ENCODE data around the gene C1QTNF4.
"Not testable (repeated sequence)": the region's sequence is repeated elsewhere in the genome, so short reads cannot be mapped to it uniquely, and the experiment has no call there.

Gene C1QTNF4

DNA sequence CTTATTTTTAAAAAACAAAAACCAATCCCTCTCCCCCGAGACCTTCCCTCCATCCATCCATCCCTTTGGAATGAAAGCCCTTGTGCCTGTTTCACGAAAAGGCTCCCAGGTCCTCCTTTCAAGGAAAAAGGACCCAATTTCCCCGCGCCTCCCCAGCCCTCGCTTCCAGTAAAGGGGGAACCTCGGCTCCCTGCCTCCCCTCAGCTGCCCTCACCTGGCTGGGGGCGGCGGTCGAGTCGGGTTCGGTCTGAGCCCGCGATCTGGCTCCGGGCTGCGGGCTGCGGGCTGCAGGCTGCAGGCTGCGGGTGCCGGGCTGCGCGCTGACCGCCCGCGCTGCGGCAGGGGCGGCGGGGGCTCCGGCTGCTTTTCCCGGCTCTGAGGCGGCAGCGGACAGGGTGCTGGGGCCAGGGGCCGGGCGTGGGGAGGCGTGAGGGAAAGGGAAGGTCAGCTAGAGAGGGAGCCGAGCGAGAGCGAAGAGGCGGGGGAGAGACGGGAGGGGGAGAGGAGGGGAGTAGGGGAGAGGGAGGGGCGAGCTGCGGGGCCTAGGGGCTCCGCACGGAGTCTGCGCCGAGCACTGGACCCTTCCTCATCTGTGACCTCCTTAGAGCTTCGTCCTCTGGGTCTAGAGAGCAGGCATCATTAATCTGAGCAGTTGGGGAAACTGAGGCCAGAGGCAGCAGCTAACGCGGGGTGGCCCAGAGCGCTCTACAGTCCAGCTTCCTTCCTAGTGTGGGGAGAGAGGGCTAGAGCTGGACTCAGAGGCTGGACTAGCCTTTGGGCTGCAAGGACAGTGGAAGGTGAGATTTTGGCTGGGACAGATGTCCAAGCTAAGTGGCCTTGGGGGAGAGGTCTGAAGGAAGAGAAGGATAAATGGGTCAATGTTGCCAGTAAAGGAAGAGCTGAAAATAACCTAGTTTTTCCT lies at the start of gene C1QTNF4:
C1QTNF4 (minus strand) TSS at position 478 of the 922 bp plus-strand sequence. CDS start 3,601 bp downstream, outside the sequence.
- no peak for DNase-seq (ENCODE audit: low spot score)

DNA sequence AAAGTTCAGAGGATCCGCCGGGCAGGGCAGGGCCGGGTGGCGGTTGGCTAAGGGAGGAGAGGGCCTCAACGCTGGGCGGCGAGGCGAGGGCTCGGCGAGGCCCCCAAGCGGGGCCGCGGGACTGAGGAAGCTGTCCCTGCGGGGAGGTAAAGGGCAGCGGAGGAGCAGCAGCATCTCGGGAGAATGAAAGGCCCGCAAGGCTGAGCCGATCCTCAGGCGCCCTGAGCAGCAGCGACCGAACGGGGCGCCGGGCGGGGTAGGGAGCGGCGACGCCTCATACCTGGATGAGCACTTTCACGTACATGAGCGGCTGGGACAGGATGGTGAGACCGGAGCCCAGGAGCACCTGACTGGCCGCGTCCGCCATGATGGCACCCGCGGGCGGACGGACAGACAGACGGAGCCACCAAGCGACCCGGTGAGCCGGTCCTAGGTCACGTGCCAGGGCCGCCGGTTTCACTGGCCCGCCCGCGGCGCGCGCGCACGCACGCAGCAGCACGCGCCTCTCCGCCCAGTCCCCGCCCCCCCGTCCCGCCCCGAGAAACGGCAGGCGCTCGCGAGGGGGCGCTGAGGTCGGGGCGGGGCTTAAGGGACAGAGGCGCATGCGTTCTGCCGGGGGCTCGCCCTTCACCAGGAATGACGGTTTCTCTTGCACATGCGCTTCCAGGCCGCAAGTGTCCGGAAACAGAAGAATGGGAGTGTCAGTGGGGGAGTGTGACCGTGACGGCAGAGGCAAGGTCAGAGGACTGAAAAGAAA lies 48.1 kb upstream of the C1QTNF4 start, which contains the start of gene MTCH2:
MTCH2 (minus strand) TSS at position 461 of the 757 bp plus-strand sequence; CDS start at position 367, 94 bp downstream.
- DNase-seq (ENCODE audit: low spot score) = peak; percentile 97

DNA sequence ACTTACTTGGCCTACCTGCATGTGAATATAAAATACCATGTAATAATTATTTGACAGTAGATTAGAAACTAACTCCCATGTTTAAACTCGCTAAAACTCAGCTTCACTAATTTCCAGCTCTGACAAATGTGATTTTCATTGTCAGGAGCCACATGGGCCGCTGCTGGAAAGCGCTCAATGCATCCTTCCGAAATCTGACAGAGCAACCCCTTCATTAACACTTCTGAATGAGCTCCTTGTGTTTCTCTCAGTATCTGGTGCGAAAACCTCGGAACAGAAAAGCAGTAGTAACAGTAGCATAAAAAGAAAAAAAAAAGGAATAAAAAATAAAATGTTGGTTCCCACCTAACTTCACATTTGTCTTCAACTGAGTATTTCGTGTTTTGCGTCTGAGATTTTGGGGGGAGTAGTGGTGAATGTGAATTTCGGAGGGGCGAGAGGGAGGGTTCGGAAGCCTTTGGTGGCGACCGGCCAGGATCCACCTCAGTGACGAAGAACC lies 47.4 kb upstream of the C1QTNF4 start:
- DNase-seq (ENCODE audit: low spot score) = peak; percentile 68

DNA sequence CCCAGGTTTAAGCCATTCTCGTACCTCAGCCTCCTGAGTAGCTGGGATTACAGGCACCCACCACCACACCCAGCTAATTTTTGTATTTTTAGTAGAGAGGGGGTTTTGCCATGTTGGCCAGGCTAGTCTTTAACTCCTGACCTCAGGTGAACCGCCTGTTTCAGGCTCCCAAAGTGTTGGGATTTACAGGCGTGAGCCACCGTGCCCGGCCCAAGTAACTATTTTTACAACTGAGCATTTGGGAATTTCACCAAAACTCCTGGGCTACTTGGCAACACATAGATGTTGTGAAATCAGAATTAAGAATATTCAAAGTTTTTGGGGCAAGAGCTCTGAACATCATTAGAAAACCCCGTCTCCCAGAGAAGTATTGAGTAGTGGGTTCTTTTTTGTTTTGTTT lies 46.3 kb upstream of the C1QTNF4 start:
- DNase-seq (ENCODE audit: low spot score) = not testable (repeated sequence)

DNA sequence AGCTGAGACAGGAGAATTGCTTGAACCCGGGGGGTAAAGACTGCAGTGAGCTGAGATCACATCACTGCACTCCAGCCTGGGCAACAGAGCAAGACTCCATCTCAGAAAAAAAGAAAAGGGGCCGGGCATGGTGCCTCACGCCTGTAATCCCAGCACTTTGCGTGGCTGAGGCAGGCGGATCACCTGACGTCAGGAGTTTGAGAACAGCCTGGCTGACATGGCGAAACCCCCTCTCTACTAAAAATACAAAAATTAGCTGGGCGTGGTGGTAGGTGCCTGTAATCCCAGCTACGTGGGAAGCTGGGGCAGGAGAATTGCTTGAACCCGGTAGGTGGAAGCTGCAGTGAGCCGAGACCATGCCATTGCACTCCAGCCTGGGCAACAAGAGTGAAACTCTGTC lies 42.1 kb upstream of the C1QTNF4 start:
- not testable (repeated sequence) for DNase-seq (ENCODE audit: low spot score)

DNA sequence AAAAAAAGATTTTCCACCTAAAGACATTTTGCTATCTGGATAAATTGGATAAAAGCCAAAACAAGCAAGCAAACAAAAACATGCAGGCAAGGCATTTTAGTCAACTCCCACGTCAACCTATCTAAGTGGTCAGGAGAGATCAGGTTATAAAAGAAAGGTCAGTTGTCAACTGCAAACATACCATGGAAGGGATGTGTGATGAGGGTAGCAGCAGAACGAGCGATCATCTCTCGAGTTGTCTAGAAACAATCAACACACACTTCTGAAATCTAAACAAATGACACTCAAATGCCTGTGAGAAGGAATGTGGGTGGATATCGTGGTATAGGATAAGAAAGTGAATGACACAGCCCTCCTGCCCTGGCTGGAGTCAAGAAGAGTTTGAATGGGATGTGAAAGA lies 37.3 kb upstream of the C1QTNF4 start:
- DNase-seq (ENCODE audit: low spot score) = no peak

DNA sequence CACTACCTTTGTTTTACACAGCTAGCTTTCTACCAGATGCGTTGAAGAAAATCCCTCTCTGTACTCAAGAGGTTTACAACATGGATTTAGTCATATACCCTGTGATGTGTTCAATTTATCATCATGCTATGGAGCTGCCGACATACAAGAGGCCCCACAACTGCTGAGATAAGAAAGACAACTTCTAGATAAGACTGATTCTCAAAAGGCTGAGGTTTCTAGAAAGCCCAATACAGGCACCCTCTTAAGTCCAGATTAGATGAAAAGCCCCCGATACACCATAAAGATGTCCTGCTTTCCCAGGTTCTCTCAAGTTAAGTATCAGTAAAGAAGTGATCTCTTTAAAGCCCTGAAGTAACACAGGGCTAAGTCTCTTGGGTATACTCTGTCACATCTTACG lies 33.8 kb upstream of the C1QTNF4 start:
- no peak for DNase-seq (ENCODE audit: low spot score)

DNA sequence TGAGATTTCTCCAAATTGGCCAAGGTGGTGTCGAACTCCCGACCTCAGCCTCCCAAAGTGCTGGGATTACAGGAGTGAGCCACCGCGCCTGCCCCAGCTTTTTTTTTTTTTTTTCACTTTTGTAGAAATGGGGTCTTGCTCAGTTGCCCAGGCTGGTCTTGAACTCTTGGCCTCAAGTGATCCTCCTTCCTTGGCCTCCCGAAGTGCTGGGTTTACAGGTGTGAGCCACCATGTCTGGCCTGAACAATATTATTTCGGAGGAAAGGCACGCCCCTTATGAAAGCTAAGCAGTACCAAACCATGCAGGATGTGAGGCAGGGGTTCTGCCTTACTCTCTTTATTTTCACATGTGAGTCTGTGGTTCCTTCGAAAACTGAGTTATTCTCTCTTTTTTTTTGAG lies 32.0 kb upstream of the C1QTNF4 start:
- no peak for DNase-seq (ENCODE audit: low spot score)

DNA sequence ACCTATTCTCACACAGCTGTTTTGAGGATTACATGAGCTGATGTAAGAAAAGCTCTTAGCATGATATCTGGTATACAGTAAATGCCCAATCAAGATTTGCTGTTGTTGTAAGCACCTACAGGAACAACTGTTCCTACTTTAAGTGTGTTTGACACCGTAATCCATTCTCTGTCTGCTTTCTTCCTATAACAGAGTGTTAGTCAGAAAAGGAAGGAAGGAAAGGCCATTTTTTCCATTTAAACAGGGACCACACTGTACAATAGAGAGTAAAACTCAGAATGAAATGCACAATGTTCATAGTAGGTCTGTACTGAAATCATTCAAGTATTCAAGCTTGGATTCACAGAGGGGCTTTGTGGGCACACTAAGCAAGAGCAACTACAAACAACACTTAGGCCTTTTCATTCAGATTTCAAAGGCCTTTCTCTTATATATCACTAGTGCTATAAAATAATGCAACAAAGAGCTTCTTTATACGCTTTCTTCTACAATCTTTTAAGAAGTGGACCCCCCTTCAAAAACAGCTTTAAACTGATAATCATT lies 26.7 kb upstream of the C1QTNF4 start:
- no peak for DNase-seq (ENCODE audit: low spot score)

DNA sequence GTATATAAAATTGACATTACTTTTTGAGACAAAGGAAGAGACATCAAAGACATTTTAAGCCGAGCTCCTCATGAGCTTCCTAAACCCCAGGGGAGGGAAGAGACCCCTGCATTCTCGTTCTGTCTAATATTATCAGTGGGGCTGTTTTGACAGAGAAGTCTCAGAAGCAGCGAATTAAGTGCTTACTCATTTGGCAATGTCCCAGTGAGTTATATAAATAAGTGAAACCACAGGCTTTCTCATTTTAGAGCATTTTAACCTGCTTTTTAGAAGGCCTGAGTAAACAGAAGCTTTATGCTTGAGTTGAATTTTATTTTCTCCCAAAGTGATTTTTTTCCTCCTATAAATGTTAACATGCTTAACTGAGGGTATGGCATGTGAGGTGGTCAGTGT lies 23.2 kb upstream of the C1QTNF4 start:
- no peak for DNase-seq (ENCODE audit: low spot score)

DNA sequence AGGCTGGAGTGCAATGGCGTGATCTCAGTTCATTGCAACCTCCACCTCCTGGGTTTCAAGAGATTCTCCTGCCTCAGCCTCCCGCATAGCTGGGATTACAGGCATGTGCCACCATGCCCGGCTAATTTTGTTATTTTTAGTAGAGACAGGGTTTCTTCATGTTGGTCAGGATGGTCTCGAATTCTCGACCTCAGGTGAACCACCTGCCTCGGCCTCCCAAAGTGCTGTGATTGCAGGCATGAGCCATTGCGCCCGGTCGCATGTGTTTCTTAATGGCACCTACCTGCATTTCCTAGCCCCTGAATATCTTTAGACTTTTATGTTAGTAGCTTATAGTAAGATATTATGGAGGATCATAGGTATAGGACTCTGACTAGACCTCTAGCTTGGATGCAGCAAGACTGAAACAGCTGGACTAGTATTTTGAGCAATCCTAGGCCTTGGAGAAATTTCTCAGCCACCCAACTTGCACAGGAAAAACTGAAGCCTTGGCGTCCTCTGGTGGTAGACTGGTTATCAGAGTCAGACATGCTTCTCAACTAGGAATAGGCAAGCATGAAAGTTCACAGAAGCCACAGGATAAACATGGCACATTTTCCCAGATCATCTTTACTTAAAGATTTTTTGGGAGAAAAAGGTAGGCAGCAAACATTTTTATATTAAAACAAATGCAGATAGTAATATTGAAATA lies 22.7 kb upstream of the C1QTNF4 start:
- peak; percentile 78 for DNase-seq (ENCODE audit: low spot score)

DNA sequence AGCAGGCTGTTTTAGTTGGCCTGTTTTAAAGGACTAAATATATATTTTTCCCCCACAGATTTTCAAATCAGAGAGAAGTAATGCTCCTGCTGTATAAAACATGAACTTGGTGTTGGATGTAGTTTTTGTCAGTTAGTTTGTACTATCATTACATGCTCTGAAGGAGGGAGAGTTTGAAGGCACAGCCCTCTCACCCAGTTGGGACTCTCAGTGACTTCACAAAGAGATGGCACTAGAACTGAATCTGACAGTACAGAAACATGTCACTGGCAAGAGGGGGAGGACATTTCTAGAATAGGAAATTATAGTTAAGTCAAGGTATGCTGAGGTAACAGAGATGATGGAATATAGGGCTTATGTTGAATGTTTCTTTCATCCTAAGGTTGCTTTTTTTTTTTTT lies 21.0 kb upstream of the C1QTNF4 start:
- peak; percentile 81 for DNase-seq (ENCODE audit: low spot score)

DNA sequence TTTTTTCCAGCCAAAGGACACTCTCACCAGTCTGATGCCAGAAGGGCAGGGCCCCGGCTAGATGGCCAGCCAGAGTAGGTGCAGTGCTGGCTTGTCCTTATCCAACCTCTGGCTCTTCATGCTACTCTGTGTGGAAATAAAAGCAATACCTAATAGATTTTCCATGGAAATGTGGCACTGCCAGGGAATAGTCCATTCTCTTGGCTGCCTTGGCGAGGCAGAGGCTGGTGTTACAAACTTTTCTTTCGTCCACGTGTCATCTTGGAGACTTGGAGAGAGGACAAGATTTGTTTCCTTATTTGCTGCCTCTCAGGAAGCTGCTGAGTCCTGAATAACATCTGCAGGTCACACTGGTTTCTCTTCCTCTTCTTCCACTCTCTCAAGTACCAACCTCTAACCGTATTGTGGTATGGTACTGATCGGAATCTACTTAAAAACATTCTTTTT lies 17.2 kb upstream of the C1QTNF4 start:
- no peak for DNase-seq (ENCODE audit: low spot score)

DNA sequence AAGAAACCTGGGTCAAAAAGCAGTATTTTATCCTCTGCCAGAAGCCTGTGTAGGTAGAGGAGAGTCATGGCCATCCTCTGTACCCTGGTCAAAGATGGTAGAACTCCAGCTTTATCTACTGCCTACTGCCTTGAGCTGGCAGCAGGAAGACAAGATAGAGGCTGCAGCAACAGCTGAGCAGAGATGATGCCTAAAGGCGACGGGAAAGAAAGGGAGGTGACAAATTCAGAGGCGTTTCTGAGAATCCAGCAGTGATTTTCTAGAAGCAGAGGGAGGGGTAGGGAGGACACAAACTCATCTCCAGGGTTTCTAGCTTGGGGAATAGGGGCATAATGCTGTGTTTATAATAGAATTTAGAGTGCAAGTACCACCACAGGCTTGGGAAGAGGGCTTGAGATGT lies 15.5 kb upstream of the C1QTNF4 start:
- no peak for DNase-seq (ENCODE audit: low spot score)

DNA sequence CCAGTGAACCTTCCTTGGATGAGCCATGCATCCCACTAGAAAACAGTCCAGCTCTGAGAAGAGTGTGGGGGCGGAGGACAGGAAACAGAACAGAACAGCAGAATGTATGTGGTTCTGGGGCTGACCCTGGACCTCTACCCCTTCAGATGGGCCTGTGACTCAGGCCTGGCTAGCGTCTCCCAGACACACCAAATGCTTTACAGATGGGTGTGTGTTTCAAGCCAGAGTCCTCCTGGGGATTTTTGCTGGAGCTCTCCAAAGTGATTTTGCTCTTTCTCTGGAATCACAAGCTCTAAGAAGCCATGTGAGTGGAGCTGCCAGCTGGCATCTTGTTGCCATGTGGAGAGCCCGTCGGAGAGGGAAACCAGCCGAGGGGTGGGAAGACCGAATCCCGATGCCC lies 13.2 kb upstream of the C1QTNF4 start:
- DNase-seq (ENCODE audit: low spot score) = no peak

DNA sequence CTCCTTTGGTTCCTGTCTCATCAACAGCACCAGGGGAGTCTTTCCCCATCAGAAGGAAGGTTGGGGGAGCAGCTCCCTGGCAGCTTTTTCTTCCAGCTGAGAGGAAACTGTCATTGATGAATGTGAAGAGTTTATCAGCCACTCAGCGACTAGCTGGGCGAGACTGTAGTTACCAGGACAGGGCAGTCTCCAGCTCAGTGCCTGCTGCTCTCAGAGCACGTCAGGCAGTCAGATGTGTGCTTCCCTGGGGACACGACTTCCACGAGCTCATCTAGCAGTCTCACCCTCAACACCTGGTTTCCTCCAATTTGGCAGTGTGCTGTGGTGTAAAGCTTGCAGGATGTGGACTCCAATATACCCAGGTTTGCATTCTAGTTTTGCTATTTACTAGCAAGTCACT lies 12.5 kb upstream of the C1QTNF4 start:
- DNase-seq (ENCODE audit: low spot score) = no peak

DNA sequence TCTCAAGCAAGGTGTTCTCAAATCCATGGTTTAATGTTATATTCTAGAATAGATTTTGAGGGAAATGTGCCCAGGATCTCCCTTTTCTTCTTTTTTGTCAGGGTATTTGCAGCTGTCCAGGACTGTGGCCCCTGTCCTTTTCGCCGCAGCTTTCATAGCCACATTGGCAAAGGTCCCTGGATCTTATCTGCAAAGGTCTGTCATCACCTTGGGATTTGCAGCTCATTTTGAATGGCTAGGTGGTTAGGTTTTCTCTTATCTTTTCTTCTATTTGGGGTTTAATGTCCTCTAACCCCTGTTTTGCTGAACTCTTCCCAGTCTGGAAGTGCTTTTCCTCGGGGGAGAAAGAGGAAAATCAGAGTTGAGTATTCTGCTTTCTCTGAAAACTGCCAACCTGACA lies 11.7 kb upstream of the C1QTNF4 start:
- DNase-seq (ENCODE audit: low spot score) = no peak

DNA sequence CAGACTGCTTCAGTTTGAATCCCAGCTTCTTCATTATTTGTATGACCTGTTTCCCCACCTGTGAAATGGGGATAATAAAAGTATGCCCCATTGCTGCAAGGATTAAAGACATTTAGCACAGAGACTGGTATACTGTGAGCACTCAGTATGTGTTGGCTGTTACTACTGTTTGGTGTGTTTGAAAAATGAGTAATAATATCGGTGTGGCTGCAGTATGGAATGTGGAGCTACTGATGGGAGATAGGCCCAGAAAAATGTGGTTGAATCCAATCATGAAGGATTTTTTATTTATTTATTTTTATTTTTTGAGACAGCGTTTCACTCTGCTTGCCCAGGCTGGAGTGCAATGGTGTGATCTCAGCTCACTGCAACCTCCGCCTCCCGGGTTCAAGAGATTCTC lies 9.1 kb upstream of the C1QTNF4 start:
- DNase-seq (ENCODE audit: low spot score) = no peak

DNA sequence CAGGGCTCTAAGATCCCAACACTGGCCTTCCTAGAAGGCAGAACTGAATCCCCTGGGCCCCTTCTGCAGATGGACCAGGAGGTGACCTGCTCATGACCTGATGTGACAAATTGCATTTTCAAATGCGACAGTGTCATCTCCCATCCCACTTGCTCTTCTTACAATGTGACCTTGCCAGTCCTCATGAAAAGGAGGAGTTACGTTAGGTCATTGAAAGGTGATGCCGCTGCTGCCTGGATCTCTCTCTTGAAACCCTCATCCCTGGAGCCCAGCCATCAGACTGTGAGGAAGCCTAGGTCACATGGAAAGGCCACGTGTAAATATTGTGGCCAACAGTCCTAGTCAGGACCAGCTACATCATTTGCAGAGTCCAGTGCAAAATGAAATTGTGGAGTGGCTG lies 5.7 kb upstream of the C1QTNF4 start:
- no peak for DNase-seq (ENCODE audit: low spot score)

DNA sequence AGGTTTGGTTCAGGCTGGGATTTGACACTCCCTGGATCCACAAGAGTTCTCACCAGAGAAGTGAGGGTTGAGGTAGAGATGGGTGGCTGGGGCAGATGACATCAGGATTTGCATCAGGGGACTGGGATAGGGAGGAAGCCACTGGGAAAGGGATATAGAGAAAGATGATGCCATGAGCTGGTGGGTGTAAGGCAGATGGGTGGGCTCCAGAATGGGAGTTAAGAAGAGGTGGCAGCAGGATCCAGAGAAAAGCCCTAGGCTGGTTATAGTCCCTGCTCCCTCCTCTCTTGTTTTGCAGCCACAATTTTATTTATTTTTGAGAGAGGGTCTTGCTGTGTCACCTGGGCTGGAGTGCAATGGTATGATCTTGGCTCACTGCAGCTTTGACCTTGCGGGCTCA lies 1.8 kb upstream of the C1QTNF4 start:
- no peak for DNase-seq (ENCODE audit: low spot score)

DNA sequence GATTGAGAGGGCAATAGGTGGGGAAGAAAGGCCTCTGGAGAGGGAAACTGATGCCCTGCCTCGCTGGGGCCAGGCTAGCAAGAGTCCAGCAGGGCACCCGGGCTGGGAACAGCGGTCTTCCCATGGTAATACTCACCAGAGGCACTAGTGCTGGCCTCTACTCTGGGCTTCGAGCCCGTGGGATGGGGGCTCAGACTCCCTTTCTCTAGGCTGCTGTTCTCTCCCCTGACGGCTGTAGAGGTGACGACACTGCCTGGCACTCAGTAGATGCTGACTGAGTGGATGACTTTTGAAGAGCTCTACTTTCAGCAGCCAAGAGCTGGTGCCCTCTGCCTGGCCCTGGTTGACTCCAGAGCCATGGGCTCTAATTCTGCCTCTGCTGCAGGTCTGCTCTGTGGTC lies 818 bp upstream of the C1QTNF4 start:
- no peak for DNase-seq (ENCODE audit: low spot score)

DNA sequence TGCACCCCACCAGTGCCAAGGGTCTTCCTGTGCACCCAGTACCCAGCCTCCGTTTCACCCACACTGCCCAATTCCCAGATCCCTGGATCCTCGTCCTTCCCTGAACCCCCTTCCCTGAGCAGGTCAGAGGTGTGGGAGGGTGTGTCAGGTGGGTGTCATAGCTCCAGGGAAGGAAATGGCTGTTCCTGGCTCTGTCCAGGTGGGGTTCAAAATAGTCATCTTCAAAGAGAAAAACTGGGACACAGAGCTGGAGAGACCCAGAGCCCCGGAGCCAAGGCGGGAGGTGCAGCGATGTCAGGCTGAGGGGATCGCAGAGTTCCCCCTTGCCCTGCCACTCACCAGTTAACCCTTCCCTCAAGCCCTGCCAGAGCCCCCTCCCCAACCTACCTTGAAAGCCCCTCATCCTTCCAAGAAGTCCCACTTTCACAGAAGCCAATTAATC lies 698 bp downstream of the C1QTNF4 start:
- no peak for DNase-seq (ENCODE audit: low spot score)

All from putamen (tissue), 1 donor.